ENCODE data around the gene C16orf92. TPM values are rescaled to one million over a fixed set of nuclear protein-coding genes. Genes with fewer than 3 reads are reported as not detected.
A peak's percentile ranks its signal among the peaks of the same experiment; 100 is the strongest.

Gene C16orf92
- total RNA-seq, 2 donors from 2014 or later = not detected

GRCh38 chr16:30069611-30070462, 46.8 kb downstream of the C16orf92 start:
- Histone ChIP-seq H3K4me1 (replicated peaks) (peaks cover 32% of the 10 kb centered on the region), H3K27me3 (replicated peaks; ENCODE audit: insufficient read depth) (no peaks in the 10 kb centered on the region), H3K9me3 (no peaks in the 10 kb centered on the region), H3K36me3 (peaks cover 14 to 24% of the 10 kb centered on the region in 2 donors), H3K4me3 (no peak overlapping the region), H3K27ac (peak overlapping the region; percentile 0 to 43)
- intact Hi-C loops (cut with DNase I) = loop anchor here (5.0 to 10.0 kb wide), 2 partner anchors 52 to 585 kb away; partner anchors contain the start of genes FBRS, MAPK3 and PRR14
- 46% methylated on average over 31 of the region's 31 CpGs for WGBS
- DNase-seq (ENCODE audit: low spot score) = no peak
- TF ChIP-seq POLR2A (IDR thresholded peaks at IDR 0.05) = no peak
- no peak for TF ChIP-seq POLR2AphosphoS5 (IDR thresholded peaks at IDR 0.05)
- TF ChIP-seq CTCF (IDR thresholded peaks at IDR 0.05) = no peak

- Histone ChIP-seq H3K4me3 (no peak overlapping the region), H3K27me3 (replicated peaks; ENCODE audit: insufficient read depth) (no peaks in the 10 kb centered on the region), H3K4me1 (replicated peaks) (peaks cover 32% of the 10 kb centered on the region), H3K36me3 (peaks cover 14 to 24% of the 10 kb centered on the region in 2 donors), H3K27ac (peak overlapping the region in 1 of 2 donors; percentile 43), H3K9me3 (no peaks in the 10 kb centered on the region)
- intact Hi-C loops (cut with DNase I) = no loop called here
- no peak for DNase-seq (ENCODE audit: low spot score)
- TF ChIP-seq POLR2A (IDR thresholded peaks at IDR 0.05) (no peak), CTCF (IDR thresholded peaks at IDR 0.05) (no peak), POLR2AphosphoS5 (IDR thresholded peaks at IDR 0.05) (no peak)
Observed at GRCh38 chr16:30070490-30070889, 47.5 kb downstream of the C16orf92 start.

Other genes starting within 250 kb of the C16orf92 start
- not detected for gene ZG16, start 244.9 kb upstream of the C16orf92 start, total RNA-seq
- gene KIF22, start 232.4 kb upstream of the C16orf92 start, total RNA-seq = 10 to 100 TPM; 58.5 to 89.6 TPM
- 100 to 1,000 TPM; 180 to 188 TPM for gene MAZ, start 216.7 kb upstream of the C16orf92 start, total RNA-seq
- gene PRRT2, start 211.0 kb upstream of the C16orf92 start, total RNA-seq = 10 to 100 TPM in 1 of 2 donors, 1 to 10 TPM in 1; 6.6 to 19.2 TPM
- gene PAGR1, start 207.0 kb upstream of the C16orf92 start, total RNA-seq = 10 to 100 TPM; 64.3 to 64.4 TPM
- 100 to 1,000 TPM in 1 of 2 donors, 10 to 100 TPM in 1; 59.3 to 247 TPM for gene MVP, start 202.7 kb upstream of the C16orf92 start, total RNA-seq
- gene CDIPT, start 160.0 kb upstream of the C16orf92 start, total RNA-seq = 100 to 1,000 TPM; 121 to 132 TPM
- 10 to 100 TPM; 60.7 to 62.9 TPM for gene SEZ6L2, start 123.6 kb upstream of the C16orf92 start, total RNA-seq
- 1 to 10 TPM; 1.2 to 5.1 TPM for gene ASPHD1, start 122.7 kb upstream of the C16orf92 start, total RNA-seq
- 100 to 1,000 TPM in 1 of 2 donors, 10 to 100 TPM in 1; 15.9 to 134 TPM for gene KCTD13, start 97.0 kb upstream of the C16orf92 start, total RNA-seq
- gene TMEM219, start 61.1 kb upstream of the C16orf92 start, total RNA-seq = 100 to 1,000 TPM; 188 to 218 TPM
- 10 to 100 TPM; 43.8 to 97.4 TPM for gene TAOK2, start 49.3 kb upstream of the C16orf92 start, total RNA-seq
- gene HIRIP3, start 27.6 kb upstream of the C16orf92 start, total RNA-seq = 10 to 100 TPM; 10.8 to 22.4 TPM
- gene INO80E, start 27.0 kb upstream of the C16orf92 start, total RNA-seq = 100 to 1,000 TPM in 1 of 2 donors, 10 to 100 TPM in 1; 51.8 to 113 TPM
- gene DOC2A, start 12.2 kb upstream of the C16orf92 start, total RNA-seq = 1 to 10 TPM; 3.0 to 6.4 TPM
- gene TLCD3B, start 8.1 kb downstream of the C16orf92 start, total RNA-seq = 10 to 100 TPM in 1 of 2 donors, under 1 TPM in 1; 0.46 to 17.2 TPM
- 100 to 1,000 TPM; 884 to 943 TPM for gene ALDOA, start 42.6 kb downstream of the C16orf92 start, total RNA-seq
- 10 to 100 TPM; 67.8 to 85.4 TPM for gene PPP4C, start 52.8 kb downstream of the C16orf92 start, total RNA-seq
- 1 to 10 TPM; 1.5 to 2.5 TPM for gene TBX6, start 68.7 kb downstream of the C16orf92 start, total RNA-seq
- gene YPEL3, start 73.0 kb downstream of the C16orf92 start, total RNA-seq = 100 to 1,000 TPM; 150 to 164 TPM
- 1 to 10 TPM in 1 of 2 donors, under 1 TPM in 1; 0.91 to 2.4 TPM for gene GDPD3, start 90.3 kb downstream of the C16orf92 start, total RNA-seq
- gene MAPK3, start 100.0 kb downstream of the C16orf92 start, total RNA-seq = 10 to 100 TPM; 19.0 to 77.4 TPM
- gene CORO1A, start 160.4 kb downstream of the C16orf92 start, total RNA-seq = 10 to 100 TPM in 1 of 2 donors, 1 to 10 TPM in 1; 8.9 to 14.7 TPM
- gene BOLA2B, start 170.5 kb downstream of the C16orf92 start, total RNA-seq = 100 to 1,000 TPM; 137 to 151 TPM
- 10 to 100 TPM; 36.8 to 41.3 TPM for gene SLX1A, start 170.7 kb downstream of the C16orf92 start, total RNA-seq
- 10 to 100 TPM in 1 of 2 donors, 1 to 10 TPM in 1; 8.8 to 10.2 TPM for gene SULT1A3, start 176.1 kb downstream of the C16orf92 start, total RNA-seq
- 1 to 10 TPM in 1 of 2 donors, under 1 TPM in 1; 0.82 to 5.8 TPM for gene NPIPB13, start 225.3 kb downstream of the C16orf92 start, total RNA-seq